DND-41 (cell line): Measurements from ENCODE around the gene SYNJ1.

Source experiments
- CTCF ChIP-seq: IDR thresholded peaks from 2 replicates; pipeline ENCODE4 v1.5.1; 2012; ENCODE audit warnings: borderline replicate concordance, low read length, moderate library complexity, mild to moderate bottlenecking; ENCODE audit not compliant: poor library complexity, severe bottlenecking; ENCODE audit errors: extremely low read depth
- EZH2 ChIP-seq: IDR thresholded peaks from 3 replicates; pipeline ENCODE4 v1.6.1; 2012; ENCODE audit warnings: borderline replicate concordance, low read depth, mild to moderate bottlenecking, moderate library complexity, low read length, inconsistent platforms; ENCODE audit not compliant: severe bottlenecking

GRCh38 chr21:32611471-32611997, 116.3 kb downstream of the SYNJ1 start:
- TF ChIP-seq CTCF (no peak), EZH2 (no peak)
